Measurements from ENCODE around the gene ELFN1.

Gene ELFN1

DNA sequence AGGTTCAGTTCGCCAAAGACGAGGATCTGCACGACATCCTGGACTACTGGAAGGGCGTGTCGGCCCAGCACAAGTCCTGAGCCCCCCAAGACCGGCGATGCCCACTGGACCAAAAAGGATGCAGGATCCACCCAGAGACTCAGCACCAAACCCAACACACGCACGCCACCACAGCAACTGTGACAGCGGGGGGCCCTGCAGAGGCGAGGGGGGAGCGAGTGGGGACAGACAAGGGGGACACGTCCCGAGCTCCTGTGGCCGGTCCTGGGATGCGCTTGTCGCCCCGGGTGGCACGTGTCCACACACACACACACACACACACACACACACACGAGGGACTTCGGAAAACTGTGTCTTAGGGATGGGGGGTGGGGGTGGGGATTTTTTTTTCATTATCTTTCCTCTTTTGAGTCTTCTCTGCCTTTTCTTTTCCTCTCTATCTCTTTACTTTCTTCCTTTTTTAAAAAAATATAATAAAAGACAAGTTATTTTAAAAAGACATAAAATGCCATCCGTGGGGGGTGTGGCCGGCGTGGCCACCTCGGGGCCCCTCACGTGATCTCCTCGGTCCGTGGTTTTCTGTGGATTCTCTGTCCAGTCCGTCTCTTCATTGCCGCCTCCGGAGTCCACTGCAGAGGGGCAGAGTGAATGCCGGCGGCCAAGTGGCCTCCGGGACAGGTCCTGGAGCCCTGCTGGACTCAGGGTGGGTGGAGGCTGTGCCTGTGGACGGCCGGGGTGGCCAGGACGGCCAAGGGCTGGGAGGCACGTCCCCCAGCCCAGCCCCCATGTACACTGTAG is 77.1 kb downstream of the ELFN1 start:
- Histone ChIP-seq H3K27ac (replicated peaks) (no peak overlapping the region), H3K4me3 (replicated peaks; ENCODE audit: insufficient read depth, low read length) (no peak overlapping the region), H3K27me3 (ENCODE audit: insufficient read depth, poor library complexity, severe bottlenecking) (peaks cover 17% of the 10 kb centered on the region)
- TF ChIP-seq POLR2AphosphoS5 (IDR thresholded peaks at IDR 0.05; ENCODE audit: low read depth) (no peak), CTCF (IDR thresholded peaks at IDR 0.05; ENCODE audit: insufficient read depth, low read length) (no peak), REST (IDR thresholded peaks at IDR 0.05; ENCODE audit: insufficient replicate concordance, low read depth) (no peak), GABPA (IDR thresholded peaks at IDR 0.05; ENCODE audit: low read depth) (no peak), SPI1 (IDR thresholded peaks at IDR 0.05; ENCODE audit: borderline replicate concordance, low read depth) (no peak)
- DNase-seq (ENCODE audit: low read depth in 1 of 2, low spot score in 1 of 2): no peak

DNA sequence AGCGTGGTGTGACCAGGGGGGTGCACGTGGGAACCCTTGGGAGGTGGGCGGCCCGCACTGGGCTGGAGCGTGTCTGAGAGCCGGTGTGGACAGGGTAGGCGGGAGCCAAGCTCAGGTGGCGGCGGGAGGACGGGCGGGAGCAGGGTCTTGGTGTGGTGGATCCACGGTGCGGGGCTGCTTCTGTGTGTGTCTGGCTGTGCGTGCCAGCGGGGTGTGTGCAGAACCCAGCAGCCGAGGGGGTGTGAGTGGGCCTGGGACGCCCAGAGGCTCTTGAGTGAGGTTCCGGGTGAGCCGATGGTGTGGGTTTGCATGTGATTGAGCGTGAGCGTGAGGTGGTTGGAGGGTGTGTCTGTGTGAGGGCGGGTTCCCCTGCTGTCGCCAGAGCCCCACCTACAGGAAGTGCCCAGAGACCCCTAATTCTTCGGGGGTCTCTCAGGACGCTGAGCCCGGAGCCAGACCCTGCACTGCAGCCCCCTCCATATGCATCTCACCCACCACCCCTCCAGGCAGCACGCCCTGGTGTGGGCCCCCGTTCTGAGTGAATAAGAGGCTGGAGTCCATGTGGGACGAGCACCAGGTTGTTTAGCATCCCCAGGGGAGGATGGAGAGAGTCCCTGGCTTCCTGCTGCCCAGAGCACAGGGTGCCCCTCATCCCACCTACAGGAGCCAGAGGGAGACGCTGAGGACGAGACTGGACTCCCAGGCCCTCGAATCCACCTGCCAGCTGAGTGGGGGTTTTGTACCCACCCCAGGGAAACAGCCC is 78.2 kb downstream of the ELFN1 start:
- Histone ChIP-seq H3K4me3 (replicated peaks; ENCODE audit: insufficient read depth, low read length) (no peak overlapping the region), H3K27me3 (ENCODE audit: insufficient read depth, poor library complexity, severe bottlenecking) (peaks cover 12% of the 10 kb centered on the region), H3K27ac (replicated peaks) (no peak overlapping the region)
- TF ChIP-seq CTCF (IDR thresholded peaks at IDR 0.05; ENCODE audit: insufficient read depth, low read length): no peak
- no peak for TF ChIP-seq SPI1 (IDR thresholded peaks at IDR 0.05; ENCODE audit: borderline replicate concordance, low read depth)
- no peak for TF ChIP-seq REST (IDR thresholded peaks at IDR 0.05; ENCODE audit: insufficient replicate concordance, low read depth)
- TF ChIP-seq GABPA (IDR thresholded peaks at IDR 0.05; ENCODE audit: low read depth): no peak
- TF ChIP-seq POLR2AphosphoS5 (IDR thresholded peaks at IDR 0.05; ENCODE audit: low read depth): no peak
- no peak for DNase-seq (ENCODE audit: low read depth in 1 of 2, low spot score in 1 of 2)

DNA sequence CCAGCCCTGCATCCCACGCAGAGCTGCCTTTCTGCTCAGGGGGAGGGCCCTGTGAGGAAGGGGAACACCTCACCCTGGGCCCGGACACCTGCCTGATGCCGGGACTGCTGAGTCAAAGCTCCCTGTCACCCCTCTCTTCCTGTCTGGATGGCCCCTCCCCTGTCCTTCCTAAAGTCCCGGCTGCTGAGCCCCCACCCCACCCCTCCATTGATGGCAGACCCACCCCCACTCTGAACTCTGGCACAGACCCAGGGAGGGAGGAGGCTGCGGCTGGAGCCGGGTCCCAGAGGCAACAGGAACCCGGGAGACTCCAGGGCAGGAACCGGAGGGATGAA is 78.7 kb downstream of the ELFN1 start:
- Histone ChIP-seq H3K27ac (replicated peaks) (no peak overlapping the region), H3K4me3 (replicated peaks; ENCODE audit: insufficient read depth, low read length) (no peak overlapping the region), H3K27me3 (ENCODE audit: insufficient read depth, poor library complexity, severe bottlenecking) (peaks cover 12% of the 10 kb centered on the region)
- TF ChIP-seq SPI1 (IDR thresholded peaks at IDR 0.05; ENCODE audit: borderline replicate concordance, low read depth) (no peak), REST (IDR thresholded peaks at IDR 0.05; ENCODE audit: insufficient replicate concordance, low read depth) (no peak), POLR2AphosphoS5 (IDR thresholded peaks at IDR 0.05; ENCODE audit: low read depth) (no peak), GABPA (IDR thresholded peaks at IDR 0.05; ENCODE audit: low read depth) (no peak), CTCF (IDR thresholded peaks at IDR 0.05; ENCODE audit: insufficient read depth, low read length) (no peak)
- no peak for DNase-seq (ENCODE audit: low read depth in 1 of 2, low spot score in 1 of 2)
